C4-2B (cell line): ENCODE data around the gene PSMC4.

Experiments used
- ZFX ChIP-seq: fragments of 450-650 bp; IDR thresholded peaks from 2 replicates; pipeline ENCODE4 v1.6.1; 2017
- TF ChIP-seq, protein P1 (sequence below): fragments of 450-650 bp; conservative IDR thresholded peaks from 2 replicates; pipeline ENCODE4 v1.5.1; 2017; ENCODE audit warnings: mild to moderate bottlenecking

DNA sequence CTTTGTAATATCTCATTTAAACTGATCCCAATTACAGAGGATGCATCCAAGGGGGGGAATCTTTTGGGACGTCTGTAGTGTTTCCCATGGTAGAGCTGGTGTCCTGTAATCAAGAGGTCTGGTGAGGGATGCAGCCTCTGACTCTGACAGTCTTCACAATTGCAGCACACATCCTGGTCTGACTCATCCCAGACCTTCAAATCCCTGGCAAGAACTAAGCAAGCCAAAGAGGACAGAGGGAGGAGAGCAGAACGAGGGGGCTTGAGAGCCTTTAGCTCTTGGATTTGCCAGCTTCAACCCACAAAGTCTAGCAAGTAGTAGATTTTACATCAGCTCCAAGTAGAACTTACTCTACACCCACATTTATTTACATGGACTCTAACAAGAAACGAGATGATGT is 19.3 kb upstream of the PSMC4 start:
- TF ChIP-seq, protein P1, sequence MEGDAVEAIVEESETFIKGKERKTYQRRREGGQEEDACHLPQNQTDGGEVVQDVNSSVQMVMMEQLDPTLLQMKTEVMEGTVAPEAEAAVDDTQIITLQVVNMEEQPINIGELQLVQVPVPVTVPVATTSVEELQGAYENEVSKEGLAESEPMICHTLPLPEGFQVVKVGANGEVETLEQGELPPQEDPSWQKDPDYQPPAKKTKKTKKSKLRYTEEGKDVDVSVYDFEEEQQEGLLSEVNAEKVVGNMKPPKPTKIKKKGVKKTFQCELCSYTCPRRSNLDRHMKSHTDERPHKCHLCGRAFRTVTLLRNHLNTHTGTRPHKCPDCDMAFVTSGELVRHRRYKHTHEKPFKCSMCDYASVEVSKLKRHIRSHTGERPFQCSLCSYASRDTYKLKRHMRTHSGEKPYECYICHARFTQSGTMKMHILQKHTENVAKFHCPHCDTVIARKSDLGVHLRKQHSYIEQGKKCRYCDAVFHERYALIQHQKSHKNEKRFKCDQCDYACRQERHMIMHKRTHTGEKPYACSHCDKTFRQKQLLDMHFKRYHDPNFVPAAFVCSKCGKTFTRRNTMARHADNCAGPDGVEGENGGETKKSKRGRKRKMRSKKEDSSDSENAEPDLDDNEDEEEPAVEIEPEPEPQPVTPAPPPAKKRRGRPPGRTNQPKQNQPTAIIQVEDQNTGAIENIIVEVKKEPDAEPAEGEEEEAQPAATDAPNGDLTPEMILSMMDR = no peak
- no peak for TF ChIP-seq ZFX
